Activated CD4-positive, alpha-beta T cell treated with anti-CD3 and anti-CD28 coated beads, Interleukin-10, Interleukin-2, amounts not matched to agents 100 ng/mL and 50 ng/mL, durations not matched to agents 16 hours and 8 hours (primary cell): ENCODE results near the gene EIF5B.
"Not testable (repeated sequence)": the region's sequence is repeated elsewhere in the genome, so short reads cannot be mapped to it uniquely, and the experiment has no call there.

Source experiments
- DNase-seq: peaks from one replicate; pipeline ENCODE4 v3.0.0-alpha.2; 2020

Gene EIF5B

GRCh38 chr2:99337113-99338028 is at the start of gene EIF5B:
Gene EIF5B, plus strand, starts transcription at chr2:99337389. Its CDS starts 166 bp downstream, at chr2:99337555.
- peak; percentile 98 for DNase-seq

- DNase-seq = peak; percentile 10
Observed at GRCh38 chr2:99297994-99298393, 39.2 kb upstream of the EIF5B start.

GRCh38 chr2:99299580-99299979 is 37.6 kb upstream of the EIF5B start:
- DNase-seq = no peak

GRCh38 chr2:99301097-99301496 is 36.1 kb upstream of the EIF5B start, which contains the start of gene LYG1:
Gene LYG1, minus strand, starts transcription at chr2:99301197. Its CDS starts 5,527 bp downstream, at chr2:99295670.
- not testable (repeated sequence) for DNase-seq

GRCh38 chr2:99317161-99317872 is 19.9 kb upstream of the EIF5B start:
- DNase-seq = no peak

GRCh38 chr2:99317873-99318200 is 19.4 kb upstream of the EIF5B start:
- DNase-seq = not testable (repeated sequence)

- DNase-seq = no peak
Observed at GRCh38 chr2:99325384-99325783, 11.8 kb upstream of the EIF5B start.

GRCh38 chr2:99335911-99336803 is 1.0 kb upstream of the EIF5B start, which contains the start of gene TXNDC9:
Gene TXNDC9, minus strand, starts transcription at chr2:99336333. Its CDS starts 3,123 bp downstream, at chr2:99333210.
- DNase-seq = peak; percentile 99

- DNase-seq = no peak
Observed at GRCh38 chr2:99336804-99337112, 431 bp upstream of the EIF5B start.

- DNase-seq = peak; percentile 28
Observed at GRCh38 chr2:99338029-99338585, 918 bp downstream of the EIF5B start.

GRCh38 chr2:99340669-99341236 is 3.6 kb downstream of the EIF5B start:
- DNase-seq = peak; percentile 8

- DNase-seq = no peak
Observed at GRCh38 chr2:99342536-99342935, 5.3 kb downstream of the EIF5B start.

- not testable (repeated sequence) for DNase-seq
Observed at GRCh38 chr2:99345446-99345845, 8.3 kb downstream of the EIF5B start.

- no peak for DNase-seq
Observed at GRCh38 chr2:99346218-99346617, 9.0 kb downstream of the EIF5B start.

GRCh38 chr2:99348173-99348572 is 11.0 kb downstream of the EIF5B start:
- peak; percentile 41 for DNase-seq

- DNase-seq = no peak
Observed at GRCh38 chr2:99350194-99350593, 13.0 kb downstream of the EIF5B start.

GRCh38 chr2:99354070-99354469 is 16.9 kb downstream of the EIF5B start:
- DNase-seq = no peak

GRCh38 chr2:99354825-99355224 is 17.6 kb downstream of the EIF5B start:
- not testable (repeated sequence) for DNase-seq

GRCh38 chr2:99356853-99357252 is 19.7 kb downstream of the EIF5B start:
- no peak for DNase-seq

GRCh38 chr2:99365661-99366060 is 28.5 kb downstream of the EIF5B start:
- no peak for DNase-seq

- DNase-seq = not testable (repeated sequence)
Observed at GRCh38 chr2:99368854-99369253, 31.7 kb downstream of the EIF5B start.

- DNase-seq = no peak
Observed at GRCh38 chr2:99373144-99373543, 36.0 kb downstream of the EIF5B start.
